ENCODE results near the gene BHMT2.

BHMT2 gene

DNA sequence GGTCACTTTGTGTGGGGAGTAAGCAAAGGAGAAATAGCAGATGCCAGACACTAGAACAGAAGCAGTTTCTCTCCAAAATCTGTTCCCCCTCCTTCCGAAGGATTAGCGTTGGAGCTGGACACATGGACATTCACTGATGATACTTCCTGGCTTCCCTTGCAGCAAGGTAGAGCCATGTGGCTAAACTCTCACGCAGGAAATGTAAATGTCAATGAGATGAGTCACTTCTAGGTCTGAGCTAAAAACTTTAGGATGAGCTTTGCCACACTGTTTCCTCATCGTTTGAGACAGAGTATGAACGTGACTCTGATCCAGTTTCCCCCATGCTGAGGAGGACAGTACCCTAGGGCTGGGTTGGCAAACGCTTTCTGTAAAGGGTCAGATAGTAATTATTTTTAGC, 5.1 kb downstream of the BHMT2 start:
- DNase-seq, result no peak

DNA sequence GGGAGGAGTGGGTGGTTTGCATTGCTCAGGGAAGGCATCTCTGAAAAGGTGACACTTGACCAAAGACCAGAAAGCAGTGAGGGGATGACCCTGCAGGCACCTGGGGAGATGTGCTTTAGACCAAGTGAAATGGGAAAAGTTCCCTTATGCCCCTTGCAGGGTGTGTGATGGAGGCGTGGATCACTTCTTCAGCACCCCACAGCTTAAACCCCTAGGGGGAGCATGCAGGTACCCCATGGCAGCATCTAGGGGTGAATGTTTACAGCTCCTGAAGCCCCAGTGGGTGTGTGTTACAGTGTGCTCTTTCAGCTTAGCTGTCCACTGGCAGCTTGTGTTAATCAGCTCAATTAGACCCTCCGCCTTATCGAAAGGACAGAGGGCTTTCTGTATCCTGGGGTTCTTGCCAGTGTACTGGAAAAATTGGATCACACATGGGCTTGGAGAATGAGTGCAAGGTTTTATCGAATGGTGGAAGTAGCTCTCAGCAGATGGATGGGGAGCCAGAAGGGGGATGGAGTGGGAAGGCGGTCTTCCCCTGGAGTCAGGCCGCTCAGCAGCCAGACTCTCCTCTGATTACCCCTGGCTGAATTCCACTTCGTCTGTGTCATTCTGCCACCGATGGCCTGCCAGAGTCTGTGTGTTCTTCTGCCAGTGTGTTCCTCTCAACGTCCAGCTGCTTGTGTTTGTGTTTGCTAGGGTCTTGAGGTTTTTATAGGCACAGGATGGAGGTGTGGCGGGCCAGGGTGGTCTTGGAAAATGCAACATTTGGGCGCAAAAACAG, 6.3 kb downstream of the BHMT2 start:
- peak; percentile 30 for DNase-seq

DNA sequence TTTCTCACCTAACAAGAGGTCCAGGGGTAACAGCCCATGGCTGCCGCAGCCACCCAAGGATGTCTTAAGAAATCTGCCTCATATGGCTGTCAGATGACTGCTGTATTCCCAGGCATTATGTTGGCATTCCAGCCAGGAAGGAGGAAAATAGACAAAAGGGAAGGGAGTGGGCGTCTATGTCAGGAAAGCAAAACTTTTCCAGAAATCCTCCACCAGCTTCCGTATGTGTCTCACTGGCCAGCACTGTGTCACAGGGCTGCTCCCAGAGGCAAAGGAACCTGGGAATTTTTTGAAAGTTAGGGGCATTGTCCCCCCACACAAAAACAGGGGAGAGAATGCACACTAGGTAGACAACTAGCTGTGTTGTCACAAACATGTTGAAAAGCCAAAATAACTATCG, 7.3 kb downstream of the BHMT2 start:
- DNase-seq, result no peak

DNA sequence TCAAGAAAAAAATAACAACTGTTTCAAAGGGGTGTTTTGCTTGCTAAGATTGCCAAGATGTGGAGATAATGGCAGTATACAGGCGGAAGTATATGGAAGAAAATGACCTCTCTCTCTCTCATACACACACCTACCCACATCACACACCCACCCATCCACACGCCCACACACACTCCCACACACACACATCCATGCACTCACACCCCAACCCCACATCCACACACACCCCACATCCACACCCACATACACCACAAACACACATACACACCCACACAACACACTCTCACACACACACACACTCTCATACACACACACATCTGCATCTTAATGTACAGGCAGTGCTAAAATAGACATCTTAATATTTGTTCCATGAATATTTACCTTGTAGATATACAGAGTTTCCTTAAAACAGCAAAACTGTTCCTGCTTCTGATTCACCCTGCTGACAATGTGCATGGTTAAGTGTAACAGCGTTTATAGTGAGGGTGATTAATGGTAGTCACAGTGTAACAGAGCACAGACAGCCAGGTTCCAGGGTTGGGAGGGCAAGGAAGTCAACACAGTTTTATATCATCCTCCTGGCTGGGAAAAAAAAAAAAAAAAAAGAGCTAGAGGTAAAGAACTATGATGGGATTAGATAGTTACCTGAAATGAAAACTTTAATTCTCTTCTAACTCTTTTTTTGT, 8.3 kb downstream of the BHMT2 start:
- no peak for DNase-seq

DNA sequence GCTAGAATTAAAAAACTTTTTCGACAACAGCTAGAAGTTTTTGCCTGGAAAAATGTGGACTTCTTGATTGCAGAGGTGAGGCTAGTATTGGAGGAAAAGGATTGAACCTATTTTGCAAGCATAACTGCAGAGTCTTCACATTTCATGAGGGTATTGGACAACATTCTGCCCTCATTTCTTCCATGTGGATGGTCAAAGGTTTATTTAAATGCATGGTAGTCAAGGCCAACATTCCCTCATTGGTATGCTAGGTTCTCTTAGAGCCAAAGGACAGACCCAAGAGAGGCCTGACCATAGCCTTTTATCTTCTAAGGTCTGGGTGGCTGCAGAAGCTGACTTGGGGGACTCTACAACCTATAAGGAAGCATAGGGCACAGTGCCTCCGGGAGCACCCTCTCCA, 11.2 kb downstream of the BHMT2 start:
- no peak for DNase-seq

DNA sequence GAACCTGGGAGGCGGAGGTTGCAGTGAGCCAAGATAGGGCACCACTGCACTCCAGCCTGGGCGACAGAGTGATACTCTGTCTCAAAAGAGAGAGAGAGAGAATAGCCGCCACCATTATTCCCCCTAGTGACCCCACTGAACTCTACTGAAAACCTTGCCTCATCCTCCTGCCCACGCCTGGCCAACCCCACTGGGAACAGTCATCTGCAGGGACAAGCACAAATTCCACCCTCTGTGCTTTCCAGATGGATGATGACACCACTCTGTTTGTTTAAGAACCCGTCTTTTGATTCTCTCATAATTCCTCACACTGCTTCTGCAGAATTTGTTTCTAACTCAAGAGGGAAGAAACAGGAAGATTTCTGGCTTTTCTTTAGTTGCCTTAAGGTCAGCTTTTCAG, 12.2 kb downstream of the BHMT2 start:
- DNase-seq, result no peak

DNA sequence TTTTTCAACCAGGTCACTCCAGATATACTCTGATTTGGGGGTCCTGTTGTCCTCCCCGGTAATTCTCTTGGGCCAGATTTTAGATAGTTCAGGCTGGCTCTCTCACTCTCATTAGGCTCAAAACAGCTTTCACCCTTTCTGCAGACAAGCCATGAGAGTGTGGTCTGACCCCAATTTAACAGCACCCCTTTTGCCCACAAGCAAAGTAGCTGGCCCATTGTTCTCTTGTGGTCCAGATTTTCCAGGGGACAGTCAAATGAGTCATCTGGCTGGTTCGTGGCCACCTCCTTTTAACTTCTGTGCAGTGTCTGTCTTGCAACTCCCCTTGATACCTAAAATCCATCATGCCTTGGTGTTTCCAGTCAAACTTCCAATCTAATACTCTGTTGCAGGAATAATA, 16.5 kb downstream of the BHMT2 start:
- no peak for DNase-seq

DNA sequence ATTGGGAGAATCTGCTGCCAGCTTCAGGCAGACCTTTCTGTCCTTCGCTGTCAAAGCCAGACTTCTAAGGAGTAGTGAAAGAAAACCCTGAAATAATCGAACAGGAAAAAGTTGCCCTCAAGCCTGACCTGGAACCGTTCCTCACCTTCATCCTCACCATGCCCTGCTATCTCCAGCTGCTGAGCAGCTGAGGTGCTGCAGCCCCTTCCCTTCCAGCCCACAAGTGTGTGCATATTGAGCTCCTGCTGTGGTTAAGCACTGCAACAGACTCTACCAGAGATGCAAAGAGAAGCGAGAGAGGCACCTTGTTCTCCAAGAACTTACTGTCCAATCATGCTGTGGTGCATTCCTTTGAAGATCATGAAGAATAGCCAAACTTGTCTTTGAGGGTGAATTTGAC, 18.9 kb downstream of the BHMT2 start:
- no peak for DNase-seq

DNA sequence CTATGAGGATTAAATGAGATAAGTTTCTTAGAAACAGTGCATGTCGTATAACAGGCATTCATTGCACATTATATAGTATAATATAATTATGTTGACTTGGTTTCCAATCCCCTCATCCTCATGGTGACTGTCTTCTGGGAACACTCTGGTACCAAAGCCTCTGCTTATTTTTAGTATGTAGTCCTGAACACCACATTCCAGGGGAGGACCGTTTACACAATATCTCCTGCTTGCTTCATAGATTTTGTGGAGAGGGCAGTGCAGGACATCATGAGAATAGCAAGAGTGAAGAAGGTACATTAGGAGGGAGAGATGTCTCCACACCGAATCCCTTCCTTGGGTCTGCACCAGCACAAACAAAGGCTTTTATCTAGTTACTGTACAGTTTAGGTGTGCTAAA, 21.5 kb downstream of the BHMT2 start:
- DNase-seq, result no peak

DNA sequence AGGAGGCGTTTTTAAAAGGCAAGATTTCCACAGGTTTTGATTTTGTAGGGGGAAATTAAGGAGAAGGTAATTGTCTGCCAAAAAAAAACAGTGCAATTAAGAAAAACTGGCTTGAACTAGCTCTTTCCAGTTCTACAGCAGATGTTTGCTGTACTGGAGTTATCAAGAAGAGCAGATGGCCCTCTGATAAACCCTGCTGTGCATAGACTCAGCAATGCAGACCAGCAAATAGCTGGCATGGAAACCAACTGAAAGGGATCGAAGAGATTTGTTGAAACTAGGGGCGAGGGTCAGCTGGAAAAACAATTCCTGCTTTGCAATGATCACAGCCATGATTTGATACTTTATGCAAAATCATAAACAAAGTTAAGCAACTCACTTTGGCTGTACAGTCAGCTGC, 24.2 kb downstream of the BHMT2 start:
- DNase-seq, result peak; percentile 86

DNA sequence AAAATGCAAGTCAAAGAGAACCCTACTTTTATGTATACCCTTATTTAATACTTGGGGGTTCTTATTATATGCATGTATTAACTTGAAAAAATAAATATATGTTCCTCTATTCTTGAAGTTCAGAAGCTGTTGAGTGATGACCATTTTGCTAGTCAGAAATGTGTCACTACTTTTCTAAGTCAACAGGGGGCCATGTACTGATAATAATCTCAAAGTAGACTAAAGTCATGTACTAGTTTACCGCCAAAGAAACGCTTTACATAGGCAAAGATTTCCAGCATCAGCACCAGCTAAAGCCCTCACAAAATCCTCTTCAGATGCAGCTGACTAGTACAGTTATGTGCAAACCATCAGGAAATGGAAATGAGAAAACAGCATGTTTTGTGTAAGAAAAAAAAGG, 36.3 kb downstream of the BHMT2 start:
- no peak for DNase-seq

DNA sequence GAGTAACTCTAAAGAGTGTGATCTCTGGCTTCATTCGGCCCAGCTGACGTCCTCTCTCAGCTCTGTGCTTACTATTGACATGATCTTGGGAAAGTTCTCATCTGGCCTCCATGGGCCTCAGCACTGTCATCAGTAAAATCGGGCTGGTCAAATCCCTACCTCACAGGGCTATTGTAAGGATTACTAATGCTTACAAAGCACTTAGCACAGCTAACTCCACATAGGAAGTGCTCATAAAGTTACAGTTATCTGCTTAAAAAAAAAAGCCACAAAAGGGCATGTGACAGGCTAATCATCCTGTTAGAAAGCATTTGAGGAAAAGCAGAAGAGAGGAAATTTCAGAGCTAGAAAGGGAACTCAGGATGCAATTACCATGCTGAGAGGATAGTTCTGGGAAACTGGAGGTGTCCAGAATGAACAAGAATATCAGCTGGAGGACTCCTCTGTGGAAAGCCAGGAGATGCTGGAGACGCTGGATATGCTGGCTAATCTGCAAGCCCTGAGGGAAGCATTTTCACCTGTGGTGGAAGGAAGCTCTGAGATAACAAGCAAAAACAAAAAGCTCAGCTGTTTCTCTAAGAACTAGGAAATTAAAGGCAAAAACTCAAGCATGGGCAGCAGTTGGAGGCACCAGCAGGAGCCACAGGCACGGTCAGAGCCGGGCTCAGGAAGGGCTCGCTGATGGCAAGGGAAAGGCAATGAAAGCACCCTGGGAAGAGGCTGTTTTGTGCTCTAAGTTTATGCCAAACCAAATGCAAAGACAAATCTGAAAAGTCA, 37.6 kb downstream of the BHMT2 start:
- no peak for DNase-seq

DNA sequence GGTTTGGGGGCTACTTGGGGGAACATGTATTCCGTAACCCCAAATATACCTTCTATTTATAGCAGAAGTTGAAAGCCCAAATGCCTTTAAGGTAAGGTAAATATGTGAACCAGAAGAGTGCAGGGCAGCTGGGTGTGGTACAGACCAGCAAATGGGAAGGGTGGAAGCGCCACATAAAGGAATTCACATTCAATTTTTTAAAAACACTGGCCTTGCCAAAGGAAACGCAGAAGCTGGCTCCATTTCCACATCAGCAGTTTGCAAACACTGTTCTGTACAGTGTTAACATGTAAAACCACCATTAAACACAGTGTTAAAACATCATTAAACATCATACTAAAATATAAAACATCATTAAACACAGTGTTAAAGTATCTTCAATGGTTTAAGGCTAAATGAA, 38.5 kb downstream of the BHMT2 start:
- DNase-seq, result no peak

DNA sequence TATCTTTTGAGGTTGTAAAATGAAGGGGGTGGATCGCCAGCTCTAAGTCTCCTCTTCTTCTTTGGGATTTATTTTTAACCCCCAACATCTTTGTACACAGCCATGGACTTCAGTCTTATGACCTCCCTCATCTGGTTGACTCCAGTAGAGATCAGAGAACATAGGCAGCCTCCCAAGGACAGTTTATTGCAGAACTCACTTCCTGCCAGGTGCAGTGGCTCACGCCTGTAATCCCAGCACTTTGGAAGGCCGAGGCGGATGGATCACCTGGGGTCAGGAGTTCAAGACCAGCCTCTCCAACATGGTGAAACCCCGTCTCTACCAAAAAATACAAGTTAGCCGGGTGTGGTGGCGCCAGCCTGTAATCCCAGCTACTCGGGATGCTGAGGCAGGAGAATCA, 39.2 kb downstream of the BHMT2 start:
- no peak for DNase-seq

DNA sequence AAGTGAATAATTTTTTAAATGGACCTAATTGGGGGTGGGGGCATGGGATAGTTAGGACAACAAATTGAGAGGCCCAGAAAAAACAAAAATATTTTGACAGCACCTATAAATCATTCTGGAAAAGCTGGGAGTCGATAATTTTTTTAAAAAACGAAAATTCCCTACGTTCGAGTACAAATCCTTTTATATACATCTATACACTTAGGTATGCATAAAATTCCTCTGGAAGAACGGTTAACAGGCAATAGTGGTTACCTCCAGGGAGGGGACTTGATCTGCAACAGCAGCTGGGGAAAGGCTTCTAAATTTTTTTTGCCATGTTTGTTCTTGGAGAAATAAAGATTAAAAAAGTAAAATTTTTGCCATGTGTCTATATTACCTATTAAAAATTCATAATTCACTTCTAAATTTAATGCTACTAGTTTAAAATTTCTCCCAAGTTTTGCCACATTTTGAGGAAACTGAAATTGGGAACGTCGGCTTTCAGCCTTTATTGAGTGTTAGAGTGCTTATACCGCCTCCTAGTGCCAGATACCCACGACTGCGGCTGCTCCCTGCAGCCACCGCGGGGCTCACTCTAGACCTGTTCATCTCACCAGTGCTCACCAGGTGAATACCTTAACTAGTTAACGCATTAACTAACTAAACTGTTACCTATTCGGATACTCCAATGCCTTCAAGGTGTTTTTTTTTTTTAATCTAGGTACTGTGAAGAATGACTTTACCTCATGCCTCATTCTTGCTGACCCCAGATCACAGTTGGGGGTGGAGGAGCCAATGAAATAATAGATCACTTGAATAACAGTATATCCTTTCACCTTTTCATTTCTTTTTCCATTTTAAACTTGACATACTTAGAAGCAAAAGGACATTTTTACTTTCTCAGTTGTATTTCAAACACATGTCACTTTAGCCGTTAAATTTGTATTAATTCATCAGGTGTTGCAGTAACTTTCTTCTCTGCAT, 40.2 kb downstream of the BHMT2 start:
- DNase-seq, result peak; percentile 11

DNA sequence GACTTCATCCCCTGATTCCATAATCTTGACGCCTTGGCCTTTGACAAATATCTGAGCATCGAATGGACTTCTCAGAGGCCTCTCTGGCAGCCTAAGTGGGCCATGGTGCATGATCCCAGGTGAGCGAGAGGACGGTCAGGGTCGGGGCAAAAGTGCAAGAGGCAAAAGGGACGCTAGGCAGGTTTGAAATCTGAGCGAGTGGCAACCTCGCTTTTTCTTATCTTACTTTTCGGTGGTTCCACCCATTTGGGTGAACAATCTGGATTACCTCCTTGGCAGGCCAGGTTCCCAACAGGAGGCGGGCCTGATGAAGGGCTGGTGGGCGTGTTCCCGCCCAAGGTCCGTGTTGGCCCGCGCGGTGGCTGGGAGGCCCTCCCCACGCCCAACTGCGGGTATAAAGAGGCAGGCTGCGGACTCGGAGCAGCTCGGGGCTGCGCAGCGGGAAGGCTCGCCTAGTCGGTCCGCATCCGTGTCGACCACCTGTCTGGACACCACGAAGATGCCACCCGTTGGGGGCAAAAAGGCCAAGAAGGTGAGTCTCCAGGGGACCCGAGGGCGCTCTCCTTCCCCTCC, 41.9 kb downstream of the BHMT2 start, which contains the start of gene BHMT:
Gene BHMT (plus strand): TSS at position 423 of the 573 bp plus-strand sequence. CDS start 77 bp downstream, at position 500.
- DNase-seq, result no peak

DNA sequence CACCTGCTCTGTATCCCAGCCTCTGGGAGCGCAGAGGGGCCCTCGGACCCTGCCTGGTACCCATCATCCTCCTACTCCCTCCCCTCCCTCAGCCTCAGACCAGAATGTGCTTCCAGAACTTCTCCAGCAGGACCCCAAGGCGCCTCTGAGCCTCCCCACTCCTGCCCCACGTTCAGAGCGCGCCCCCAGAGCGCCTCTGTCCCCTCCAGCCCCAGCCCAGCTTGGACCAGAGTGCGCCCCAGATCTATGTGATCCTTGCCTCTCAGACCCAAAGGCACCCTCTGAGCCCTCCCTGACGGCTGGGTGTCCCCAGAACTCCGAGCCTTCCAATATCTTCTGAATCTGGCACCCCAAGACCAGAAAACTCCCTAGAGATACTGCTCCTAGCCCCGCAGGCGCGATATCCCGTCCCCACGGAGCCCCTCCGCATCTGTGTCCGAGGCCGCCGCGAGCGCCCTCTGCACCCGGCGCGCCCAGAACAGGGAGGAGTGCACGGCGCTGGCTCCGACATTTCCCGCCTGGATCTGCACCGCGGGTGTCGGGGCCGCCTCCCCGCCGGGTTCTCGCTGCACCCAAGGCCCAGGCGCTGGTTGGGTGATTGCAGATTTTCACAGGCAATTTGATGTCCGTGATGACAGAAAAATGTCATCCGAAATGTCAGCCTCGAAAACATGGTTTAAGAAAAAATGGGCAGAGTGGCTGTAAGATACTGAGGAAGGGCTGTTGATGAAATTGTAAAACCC, 42.6 kb downstream of the BHMT2 start:
- DNase-seq, result no peak

DNA sequence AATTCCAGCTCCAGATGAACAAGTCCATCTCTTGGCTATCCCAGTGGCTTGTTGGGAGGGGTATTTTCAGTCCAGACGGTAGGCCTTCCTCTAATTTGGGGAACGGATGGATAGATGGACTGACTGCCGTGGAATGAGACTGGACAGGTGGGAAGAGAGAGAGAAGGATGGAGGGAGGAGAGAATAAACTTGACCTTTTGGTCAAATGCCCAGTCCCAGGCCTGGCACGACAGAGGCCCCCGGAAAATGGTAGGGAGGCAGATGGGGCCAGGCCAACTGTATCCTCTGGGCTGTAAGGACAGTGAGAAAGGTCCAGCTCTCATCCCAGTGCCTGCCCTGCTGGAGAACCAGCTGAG, 43.1 kb downstream of the BHMT2 start:
- DNase-seq, result no peak

DNA sequence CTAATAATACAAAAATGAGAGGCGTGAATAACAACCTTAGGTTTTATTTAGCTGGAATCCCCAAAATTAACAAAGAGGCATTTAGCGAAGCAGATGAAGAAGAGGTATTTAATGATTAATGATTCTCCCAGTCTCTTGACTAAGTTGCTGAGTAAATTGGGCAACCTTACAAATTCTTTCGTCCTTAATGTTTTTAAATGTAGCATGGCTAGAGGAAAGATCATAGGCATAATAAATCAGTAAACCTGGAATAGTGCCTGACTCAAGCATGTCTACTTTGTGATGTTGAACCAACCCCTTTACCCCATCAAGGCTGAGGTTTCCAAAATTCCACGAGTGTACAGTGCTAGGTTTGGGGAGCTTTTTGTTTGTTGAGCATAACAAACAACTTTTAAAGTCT, 49.9 kb downstream of the BHMT2 start:
- DNase-seq, result no peak

DNA sequence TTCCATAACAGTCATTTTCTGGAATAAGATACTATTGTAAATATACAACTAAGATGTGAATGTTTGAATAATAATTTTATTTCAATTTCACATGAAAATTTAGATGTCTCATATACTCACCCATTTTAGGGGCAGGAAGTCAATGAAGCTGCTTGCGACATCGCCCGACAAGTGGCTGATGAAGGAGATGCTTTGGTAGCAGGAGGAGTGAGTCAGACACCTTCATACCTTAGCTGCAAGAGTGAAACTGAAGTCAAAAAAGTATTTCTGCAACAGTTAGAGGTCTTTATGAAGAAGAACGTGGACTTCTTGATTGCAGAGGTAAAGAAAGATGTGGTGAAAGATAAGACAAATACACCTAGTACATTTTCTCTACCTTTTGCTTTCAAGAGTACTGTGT, 50.7 kb downstream of the BHMT2 start:
- DNase-seq, result no peak

DNA sequence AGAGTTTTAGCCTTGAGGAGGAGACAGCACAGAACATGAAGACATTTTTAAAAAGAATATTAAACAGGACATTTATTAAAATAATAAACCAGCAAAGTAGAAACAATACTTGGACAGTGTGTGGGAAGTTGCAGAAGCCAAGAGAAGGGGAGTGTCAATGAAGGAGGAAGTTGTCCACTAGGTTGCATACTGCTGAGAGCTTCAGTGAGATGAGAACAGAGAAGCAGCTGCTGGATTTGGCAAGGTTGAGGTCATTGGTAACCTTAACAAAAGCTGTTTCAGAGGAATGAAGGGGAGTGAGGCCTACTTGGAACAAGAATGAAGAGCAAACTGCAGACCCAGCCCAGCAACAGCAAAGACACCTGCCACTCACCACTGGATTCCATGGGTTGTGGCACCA, 53.4 kb downstream of the BHMT2 start:
- no peak for DNase-seq

DNA sequence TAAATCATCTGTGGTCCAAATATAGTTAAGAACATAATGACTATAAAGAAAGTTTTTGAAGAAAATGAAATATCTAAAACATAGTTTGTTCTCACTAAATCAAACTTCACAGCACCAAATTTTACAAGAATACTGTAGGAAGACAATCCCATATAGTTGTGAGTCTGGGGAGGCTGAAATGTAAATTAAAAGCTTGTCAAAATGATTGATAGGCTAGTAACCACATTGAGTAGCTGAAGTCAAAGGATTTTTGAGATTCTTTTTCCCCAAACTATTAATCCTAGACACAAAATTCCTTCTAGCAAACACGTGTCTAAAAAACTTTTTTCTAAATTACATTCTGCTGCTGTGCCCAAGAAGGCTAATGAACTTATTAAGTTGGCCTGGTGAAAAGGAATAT, 55.0 kb downstream of the BHMT2 start:
- DNase-seq, result no peak
